ENCODE results near the gene CH25H. TPM values are rescaled to one million over a fixed set of nuclear protein-coding genes. Genes with fewer than 3 reads are reported as not detected.

The CH25H gene
- total RNA-seq, 1 experiment from 2014 or later = not detected

GRCh38 chr10:89210794-89211425, 3.8 kb upstream of the CH25H start:
- DNase-seq = no peak
- Histone ChIP-seq H3K4me1 (replicated peaks; ENCODE audit: insufficient read depth) (no peaks in the 10 kb centered on the region), H3K27me3 (ENCODE audit: insufficient read depth, low read depth) (no peaks in the 10 kb centered on the region), H3K79me2 (ENCODE audit: low read depth) (no peaks in the 10 kb centered on the region), H3K9me2 (ENCODE audit: insufficient read depth) (no peaks in the 10 kb centered on the region), H3K9me3 (ENCODE audit: insufficient read depth, low read depth) (no peaks in the 10 kb centered on the region), H3K27ac (no peak overlapping the region), H3K36me3 (ENCODE audit: low read depth) (no peaks in the 10 kb centered on the region), H3K4me3 (no peak overlapping the region), H3K4me2 (no peak overlapping the region), H3F3A (ENCODE audit: insufficient read depth, low read depth) (peaks cover 3% of the 10 kb centered on the region; the same call in 1 of the 2 replicates), H4K20me1 (ENCODE audit: insufficient read depth) (no peaks in the 10 kb centered on the region), H2AFZ (no peak overlapping the region)
- POLR2A ChIA-PET (ENCODE audit: unreplicated experiment) = no interaction called here
- intact Hi-C loops (cut with micrococcal nuclease; ENCODE audit: unreplicated experiment) = no loop called here
- no TSS peak for BruUV-seq (replicated peaks)
- CTCF ChIA-PET = no interaction called here
- TF ChIP-seq EZH2 (IDR thresholded peaks at IDR 0.05; ENCODE audit: low read depth) (no peak), CTCF (conservative IDR thresholded peaks at IDR 0.05) (no peak)

DNA sequence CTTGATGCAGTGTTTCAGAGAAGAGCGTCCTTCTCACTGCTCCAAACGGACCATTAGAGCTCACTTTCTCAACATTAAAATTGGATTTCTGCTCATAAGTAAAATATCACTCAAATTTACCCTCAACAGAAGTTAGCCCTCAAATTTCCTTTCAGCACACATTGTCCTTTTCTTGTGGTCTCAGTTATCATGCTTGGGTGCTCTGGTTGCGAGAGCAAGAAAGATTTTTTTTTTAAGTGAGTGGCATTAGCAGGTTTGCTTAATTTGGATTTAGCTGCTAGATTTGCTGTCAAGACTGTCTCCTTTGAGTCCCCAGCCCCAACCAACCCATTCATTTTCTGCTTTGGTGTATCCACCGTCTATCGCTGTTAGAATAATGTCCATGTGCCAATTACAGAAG, 2.6 kb upstream of the CH25H start:
- no peaks in the 10 kb centered on the region for H3K9me2 ChIP-seq (ENCODE audit: insufficient read depth)
- H3K27me3 ChIP-seq (ENCODE audit: insufficient read depth, low read depth) = no peaks in the 10 kb centered on the region
- TF ChIP-seq CTCF (conservative IDR thresholded peaks at IDR 0.05) (no peak), EZH2 (IDR thresholded peaks at IDR 0.05; ENCODE audit: low read depth) (no peak)
- H3F3A ChIP-seq (ENCODE audit: insufficient read depth, low read depth) = no peaks in the 10 kb centered on the region
- H3K9me3 ChIP-seq (ENCODE audit: insufficient read depth, low read depth) = no peaks in the 10 kb centered on the region
- no peaks in the 10 kb centered on the region for H4K20me1 ChIP-seq (ENCODE audit: insufficient read depth)
- no peak overlapping the region for H2AFZ ChIP-seq
- ChIA-PET POLR2A (ENCODE audit: unreplicated experiment) (no interaction called here), CTCF (no interaction called here)
- no TSS peak for BruUV-seq (replicated peaks)
- no peaks in the 10 kb centered on the region for H3K36me3 ChIP-seq (ENCODE audit: low read depth)
- H3K27ac ChIP-seq = no peak overlapping the region
- H3K4me1 ChIP-seq (replicated peaks; ENCODE audit: insufficient read depth) = no peaks in the 10 kb centered on the region
- no peak for DNase-seq
- no peak overlapping the region for H3K4me2 ChIP-seq
- no peaks in the 10 kb centered on the region for H3K79me2 ChIP-seq (ENCODE audit: low read depth)
- intact Hi-C loops (cut with micrococcal nuclease; ENCODE audit: unreplicated experiment) = no loop called here
- no peak overlapping the region for H3K4me3 ChIP-seq

- TF ChIP-seq EZH2 (IDR thresholded peaks at IDR 0.05; ENCODE audit: low read depth) = no peak
- no peak for TF ChIP-seq CTCF (conservative IDR thresholded peaks at IDR 0.05)
- no peaks in the 10 kb centered on the region for H3K4me1 ChIP-seq (replicated peaks; ENCODE audit: insufficient read depth)
- H3K27ac ChIP-seq = no peak overlapping the region
- no TSS peak for BruUV-seq (replicated peaks)
- no peaks in the 10 kb centered on the region for H3K36me3 ChIP-seq (ENCODE audit: low read depth)
- no peaks in the 10 kb centered on the region for H4K20me1 ChIP-seq (ENCODE audit: insufficient read depth)
- peak in 1 of 2 experiments; percentile 17 for DNase-seq
- 0 out of 2 replicates have a peak overlapping the region, but pooled peaks have one; percentile 11 for H2AFZ ChIP-seq
- no peaks in the 10 kb centered on the region for H3K9me3 ChIP-seq (ENCODE audit: insufficient read depth, low read depth)
- ChIA-PET CTCF (no interaction called here), POLR2A (ENCODE audit: unreplicated experiment) (no interaction called here)
- no peaks in the 10 kb centered on the region for H3K9me2 ChIP-seq (ENCODE audit: insufficient read depth)
- no peaks in the 10 kb centered on the region for H3F3A ChIP-seq (ENCODE audit: insufficient read depth, low read depth)
- no peak overlapping the region; the same call in 1 of the 2 replicates for H3K4me3 ChIP-seq
- intact Hi-C loops (cut with micrococcal nuclease; ENCODE audit: unreplicated experiment) = no loop called here
- no peaks in the 10 kb centered on the region for H3K27me3 ChIP-seq (ENCODE audit: insufficient read depth, low read depth)
- H3K79me2 ChIP-seq (ENCODE audit: low read depth) = no peaks in the 10 kb centered on the region
- H3K4me2 ChIP-seq = peak overlapping the region; percentile 16; the same call in 1 of the 2 replicates
Measured at GRCh38 chr10:89207801-89208551, 859 bp upstream of the CH25H start.
